Raji (cell line): ENCODE measurements around the gene ENHO.

ENCODE experiments used
- POLR2A ChIP-seq: IDR thresholded peaks from 2 replicates; pipeline ENCODE4 v1.6.1; 2011; ENCODE audit warnings: low read depth, low read length, control low read depth; ENCODE audit not compliant: insufficient read depth

Gene ENHO

GRCh38 chr9:34507966-34508365 lies 14.8 kb downstream of the ENHO start:
- TF ChIP-seq POLR2A: no peak

DNA sequence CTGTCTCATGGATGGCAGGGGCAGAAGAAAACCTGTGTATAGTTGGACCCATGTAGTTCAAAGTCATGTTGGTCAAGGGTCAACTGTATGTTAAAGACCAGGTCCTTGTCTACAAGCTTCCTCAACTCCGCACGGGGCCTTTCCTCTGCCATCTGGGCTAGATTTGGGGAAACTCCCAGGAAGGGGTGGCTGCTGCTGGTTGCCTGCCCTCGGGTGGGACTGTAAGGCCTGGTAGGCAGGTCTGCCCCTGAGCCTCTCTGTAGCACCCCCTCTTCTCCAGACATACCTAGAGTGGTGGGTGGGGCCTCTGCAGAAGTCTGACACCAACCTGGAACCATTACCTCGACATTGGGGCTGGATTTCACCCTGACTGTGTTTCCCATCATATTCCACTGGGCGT lies 15.2 kb downstream of the ENHO start:
- TF ChIP-seq POLR2A: no peak

- no peak for TF ChIP-seq POLR2A
Measured at GRCh38 chr9:34506623-34507022, 16.2 kb downstream of the ENHO start.

GRCh38 chr9:34505370-34506120 lies 17.2 kb downstream of the ENHO start:
- no peak for TF ChIP-seq POLR2A

GRCh38 chr9:34503406-34503805 lies 19.4 kb downstream of the ENHO start:
- TF ChIP-seq POLR2A: no peak

- TF ChIP-seq POLR2A: no peak
Measured at GRCh38 chr9:34502891-34503290, 19.9 kb downstream of the ENHO start.

DNA sequence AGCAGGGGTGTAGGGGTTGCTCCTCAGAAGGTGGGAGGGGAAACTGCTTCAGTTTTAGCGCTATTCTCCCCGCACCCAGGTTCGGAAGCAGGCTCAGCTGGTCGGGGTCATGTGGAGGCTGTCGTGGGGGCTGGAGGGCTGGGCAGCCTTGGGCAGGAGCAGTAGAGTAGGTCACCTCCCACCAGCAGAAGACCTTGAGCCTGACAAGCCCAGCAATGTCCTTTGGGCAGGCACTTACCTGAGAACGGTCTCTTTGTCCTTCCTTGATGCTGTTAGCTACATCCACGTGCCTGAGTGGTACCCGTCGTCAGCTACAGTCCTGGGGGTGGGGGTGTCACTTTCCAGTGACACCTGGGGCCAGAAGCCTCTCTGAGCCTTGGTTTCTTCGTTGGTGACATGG lies 20.3 kb downstream of the ENHO start:
- no peak for TF ChIP-seq POLR2A

- TF ChIP-seq POLR2A: no peak
Measured at GRCh38 chr9:34501889-34502425, 20.8 kb downstream of the ENHO start.

DNA sequence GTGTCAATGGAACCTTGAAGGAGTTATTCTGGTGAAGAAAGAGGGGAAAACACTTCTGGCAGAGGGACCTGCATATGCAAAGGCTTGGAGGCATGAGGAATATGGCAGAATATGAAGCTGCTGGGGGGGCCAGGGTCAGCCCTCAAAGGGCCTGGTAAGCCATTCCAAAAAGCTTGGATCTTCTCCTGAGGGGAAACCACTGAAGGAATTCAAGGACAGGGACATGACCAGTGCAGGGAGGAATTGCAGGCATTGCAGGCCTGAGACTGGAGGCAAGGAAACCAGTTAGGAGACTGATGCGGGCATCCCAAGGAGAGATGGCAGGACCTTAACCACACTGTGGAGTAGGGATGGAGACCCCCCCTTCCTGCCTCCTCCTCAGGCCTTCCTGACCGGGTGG lies 21.4 kb downstream of the ENHO start:
- TF ChIP-seq POLR2A: no peak

DNA sequence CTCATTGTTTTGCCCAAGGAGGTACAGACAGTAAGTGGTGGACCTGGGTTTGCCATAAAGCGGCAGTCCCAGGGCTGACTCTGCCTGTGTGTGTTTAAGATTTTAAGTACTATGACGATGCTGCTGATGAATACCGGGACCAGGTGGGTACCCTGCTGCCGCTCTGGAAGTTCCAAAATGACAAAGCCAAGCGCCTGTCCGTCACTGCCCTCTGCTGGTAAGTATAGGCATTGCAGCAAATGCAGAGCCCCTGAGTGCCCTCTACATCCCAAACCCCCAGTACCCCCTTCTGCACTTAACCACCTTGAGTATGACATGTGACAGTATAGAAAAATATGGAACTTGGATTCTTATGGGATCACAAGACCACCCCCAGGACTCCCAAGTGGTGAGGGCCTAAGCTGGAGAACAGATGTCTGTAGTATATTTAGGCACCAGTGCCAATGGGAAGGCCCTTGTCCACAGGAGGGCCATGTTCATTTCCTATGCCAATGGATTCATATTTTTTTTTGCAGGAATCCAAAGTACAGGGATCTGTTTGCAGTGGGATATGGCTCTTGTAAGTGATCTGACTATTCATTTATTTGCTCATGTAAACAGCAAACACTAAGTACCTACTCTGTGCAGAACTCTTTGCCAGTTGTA lies 22.0 kb downstream of the ENHO start:
- no peak for TF ChIP-seq POLR2A

DNA sequence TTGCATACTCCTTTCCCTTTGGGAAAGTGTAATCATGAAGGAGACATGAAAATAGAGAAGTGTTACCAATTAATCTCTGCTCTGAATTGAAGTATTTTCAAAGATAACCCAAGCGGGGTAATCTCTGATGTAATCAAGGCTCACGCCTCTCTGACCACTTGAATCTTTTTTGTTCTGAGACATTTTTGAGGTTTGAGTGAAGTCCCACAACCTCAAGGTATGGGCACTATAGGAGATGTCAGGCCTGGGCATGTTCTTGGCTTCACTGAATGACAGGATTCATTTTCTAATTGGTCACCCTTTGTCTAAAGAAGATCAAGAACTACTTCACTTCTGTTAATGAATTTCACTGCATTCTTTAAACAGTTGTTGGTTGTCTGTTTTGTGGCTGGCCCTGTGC lies 23.7 kb downstream of the ENHO start:
- no peak for TF ChIP-seq POLR2A

GRCh38 chr9:34498553-34498952 lies 24.2 kb downstream of the ENHO start:
- no peak for TF ChIP-seq POLR2A

DNA sequence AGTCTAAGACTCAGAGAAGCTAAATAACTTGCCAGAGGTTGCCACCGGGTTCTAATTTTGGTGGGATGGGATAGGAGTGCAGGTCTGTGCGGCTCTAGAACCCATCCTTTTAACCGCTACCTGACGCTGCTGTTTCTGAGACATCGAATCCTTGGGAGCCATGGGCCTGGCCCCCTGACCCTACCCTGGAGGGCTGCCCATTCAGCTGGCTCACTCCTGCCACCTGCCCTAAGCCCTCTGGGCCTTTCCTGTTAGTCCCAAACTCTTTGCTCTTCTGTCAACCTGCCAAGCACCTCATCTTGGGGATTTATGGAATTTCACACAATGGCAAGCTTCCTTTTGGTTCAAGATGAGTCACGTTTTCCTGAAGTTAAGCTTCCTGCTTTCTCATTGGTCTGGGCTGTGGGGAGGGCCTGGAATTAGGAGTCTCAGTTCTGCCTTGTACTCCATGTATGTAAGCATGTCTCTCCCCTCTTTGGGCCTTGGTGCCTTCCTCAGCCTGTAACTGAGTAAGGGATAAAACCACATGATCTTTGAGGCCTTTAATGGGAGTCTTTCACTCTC lies 26.6 kb downstream of the ENHO start:
- TF ChIP-seq POLR2A: no peak

GRCh38 chr9:34493972-34494535 lies 28.7 kb downstream of the ENHO start:
- no peak for TF ChIP-seq POLR2A

- no peak for TF ChIP-seq POLR2A
Measured at GRCh38 chr9:34492051-34492450, 30.7 kb downstream of the ENHO start.

- TF ChIP-seq POLR2A: no peak
Measured at GRCh38 chr9:34491596-34491995, 31.2 kb downstream of the ENHO start.
